Measurements from ENCODE around the gene SLC23A2. TPM values are rescaled to one million over a fixed set of nuclear protein-coding genes. Genes with fewer than 3 reads are reported as not detected.

SLC23A2 gene
- total RNA-seq, 2 donors from 2014 or later, result 10.8 to 12.8 TPM

DNA sequence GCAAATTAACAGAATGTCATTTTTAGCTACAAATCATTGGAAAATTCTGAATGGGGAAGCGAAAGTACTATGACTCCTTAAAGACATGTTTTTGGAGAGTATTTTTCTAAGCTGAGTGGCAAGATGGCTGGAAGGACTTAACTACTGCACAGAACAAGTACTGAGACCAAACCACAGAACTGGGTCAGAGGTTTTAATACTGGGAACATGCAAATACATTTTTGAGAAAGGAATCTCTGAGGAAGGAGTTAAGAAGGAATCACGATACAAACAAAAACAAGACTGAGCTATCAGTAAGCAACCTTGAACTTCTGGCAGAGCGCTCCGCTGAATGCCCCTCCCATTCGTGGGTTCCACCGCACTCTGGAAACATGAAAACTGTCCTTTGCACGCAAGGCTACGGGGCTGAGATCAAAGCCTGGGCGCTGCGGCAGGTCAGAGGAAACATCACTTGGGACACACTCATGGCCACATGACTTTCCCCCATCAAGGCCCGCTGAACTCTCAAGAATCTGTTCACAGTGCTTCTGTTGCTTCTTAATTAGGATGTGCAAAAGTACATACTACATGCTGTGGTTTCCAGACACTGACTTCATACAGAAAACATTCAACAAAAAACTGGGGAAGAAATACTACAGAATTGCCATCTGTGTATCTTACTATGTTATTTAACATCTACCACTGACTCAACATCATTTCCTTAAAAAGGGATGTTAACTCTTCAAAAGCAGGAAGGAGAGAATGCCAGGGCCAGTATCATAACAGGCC is 27.8 kb downstream of the SLC23A2 start:
- ATAC-seq (peak; percentile 57 to 70), DNase-seq (peak; percentile 35)
- intact Hi-C loops (cut with DNase I), result no loop called here

DNA sequence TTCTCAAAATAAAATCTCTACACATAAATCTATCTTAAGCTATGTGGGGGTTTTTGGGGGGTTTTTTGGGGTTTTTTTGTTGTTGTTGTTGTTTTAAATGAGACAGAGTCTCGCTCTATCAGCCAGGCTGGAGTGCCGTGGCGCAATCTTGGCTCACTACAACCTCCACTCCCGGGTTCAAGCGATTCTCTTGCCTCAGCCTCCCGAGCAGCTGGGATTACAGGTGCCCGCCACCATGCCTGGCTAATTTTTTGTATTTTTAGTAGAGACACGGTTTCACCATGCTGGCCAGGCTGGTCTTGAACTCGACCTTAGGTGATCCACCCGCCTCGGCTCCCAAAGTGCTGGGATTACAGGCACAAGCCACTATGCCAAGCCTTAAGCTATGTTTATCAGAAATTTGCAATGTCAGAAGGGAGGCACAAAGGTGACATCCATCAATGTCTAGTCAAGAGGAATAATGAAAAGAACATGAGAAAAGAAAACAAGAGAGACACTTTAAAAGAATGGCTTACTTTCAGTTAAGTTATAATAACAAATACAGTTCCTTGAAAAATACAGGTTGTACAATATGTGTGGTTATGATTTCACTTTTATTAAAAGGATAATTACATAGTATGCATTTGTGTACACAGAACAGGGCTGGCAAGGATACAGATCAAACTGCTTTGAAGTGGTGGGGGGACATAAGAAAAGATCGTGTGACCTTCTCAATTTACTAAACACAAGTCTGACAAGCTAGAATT is 28.6 kb downstream of the SLC23A2 start:
- no peak for DNase-seq
- intact Hi-C loops (cut with DNase I), result no loop called here
- no peak for ATAC-seq

DNA sequence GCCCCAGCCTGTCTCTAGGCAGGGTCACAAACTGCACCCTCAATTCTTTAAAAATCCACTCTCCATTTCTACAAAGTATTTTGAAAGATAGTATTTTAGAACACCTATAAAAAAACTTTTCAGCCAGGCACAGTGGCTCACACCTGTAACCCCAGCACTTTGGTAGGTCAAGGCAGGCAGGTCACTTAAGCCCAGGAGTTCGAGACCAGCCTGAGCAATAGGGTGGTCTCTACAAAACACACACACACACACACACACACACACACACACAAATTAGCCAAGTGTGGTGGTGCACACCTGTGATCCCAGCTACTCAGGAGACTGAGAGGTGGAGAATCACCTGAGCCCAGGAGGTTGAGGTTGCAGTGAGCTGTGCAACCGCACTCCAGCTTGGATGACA is 30.2 kb downstream of the SLC23A2 start:
- DNase-seq (no peak), ATAC-seq (no peak)
- intact Hi-C loops (cut with DNase I), result no loop called here

DNA sequence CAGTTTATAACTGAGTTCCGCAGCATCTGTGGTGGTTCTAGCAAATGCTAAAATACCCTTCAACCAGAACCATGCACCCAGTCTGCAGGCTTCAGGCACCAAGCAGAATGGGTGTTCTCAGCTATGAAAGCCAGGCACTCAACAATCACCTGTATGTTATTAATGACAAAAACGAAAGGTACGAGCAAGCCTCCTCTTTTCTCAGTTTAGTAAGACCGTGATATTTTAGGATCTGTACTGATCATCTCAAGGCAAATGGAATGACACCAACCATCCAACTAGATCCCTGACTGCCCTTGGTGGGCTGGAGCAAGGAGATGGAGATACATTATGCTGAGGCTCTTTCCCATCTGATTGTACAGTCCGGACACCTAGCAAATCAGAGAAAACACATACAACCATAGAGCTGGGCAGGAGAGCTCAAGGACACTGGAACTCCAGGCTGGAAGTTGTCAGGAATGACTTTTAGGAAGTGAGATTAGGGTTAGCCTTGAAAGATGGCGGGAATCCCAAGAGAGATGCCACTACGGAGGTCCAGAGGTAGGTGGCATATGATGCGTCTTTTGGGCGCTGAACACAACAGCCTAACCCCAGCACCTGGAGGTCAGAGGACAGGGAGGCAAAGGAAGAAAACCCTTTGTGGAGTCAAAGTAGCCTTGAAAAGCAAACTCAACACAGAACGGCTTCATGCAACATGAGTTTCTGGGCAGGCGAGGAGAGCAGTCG is 33.4 kb downstream of the SLC23A2 start:
- DNase-seq, result no peak
- intact Hi-C loops (cut with DNase I), result no loop called here

DNA sequence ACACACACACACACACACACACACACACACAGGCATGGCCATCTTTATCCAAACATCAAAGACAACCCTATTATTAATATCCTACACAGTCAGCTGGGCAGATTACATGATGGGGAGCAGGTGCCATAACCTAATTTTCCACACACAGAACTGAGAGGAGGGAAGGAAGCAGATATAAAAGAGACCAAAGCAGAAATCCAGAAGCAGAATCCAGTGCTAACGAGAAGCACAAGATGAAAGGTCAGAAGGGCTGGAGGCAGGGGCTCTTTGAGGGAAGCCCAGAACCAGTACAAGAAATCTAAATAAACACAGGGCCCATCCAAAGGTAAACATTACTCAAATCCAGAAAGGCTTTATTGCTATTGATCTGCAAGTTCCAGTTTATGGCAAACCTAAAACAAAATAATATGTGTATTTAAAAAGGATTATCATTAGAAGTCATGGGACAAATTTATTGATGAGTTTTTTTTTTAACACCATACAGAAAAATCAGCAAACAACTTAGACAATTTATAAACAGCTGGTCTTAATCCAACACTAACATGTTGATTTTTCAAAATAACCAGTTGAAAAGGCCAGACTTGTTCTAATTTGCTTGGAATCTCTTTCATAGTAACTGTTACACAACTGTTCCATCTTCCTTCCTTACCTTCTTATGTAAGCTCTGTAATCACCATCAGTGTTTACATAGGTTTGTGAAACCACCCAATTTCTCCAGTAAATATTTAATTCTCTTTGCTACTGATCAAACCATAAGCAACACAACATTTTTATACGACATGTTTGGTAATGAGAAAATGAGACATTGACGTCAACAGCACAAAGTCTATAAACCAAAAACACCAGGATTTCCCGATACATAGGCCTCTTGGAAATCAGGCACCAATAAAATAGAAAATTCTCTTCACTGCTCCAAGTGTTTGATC is 34.2 kb downstream of the SLC23A2 start:
- ATAC-seq (no peak), DNase-seq (no peak)
- intact Hi-C loops (cut with DNase I), result no loop called here

More for the DNA sequence above, 33.4 kb downstream of the SLC23A2 start:
- ATAC-seq, result no peak

DNA sequence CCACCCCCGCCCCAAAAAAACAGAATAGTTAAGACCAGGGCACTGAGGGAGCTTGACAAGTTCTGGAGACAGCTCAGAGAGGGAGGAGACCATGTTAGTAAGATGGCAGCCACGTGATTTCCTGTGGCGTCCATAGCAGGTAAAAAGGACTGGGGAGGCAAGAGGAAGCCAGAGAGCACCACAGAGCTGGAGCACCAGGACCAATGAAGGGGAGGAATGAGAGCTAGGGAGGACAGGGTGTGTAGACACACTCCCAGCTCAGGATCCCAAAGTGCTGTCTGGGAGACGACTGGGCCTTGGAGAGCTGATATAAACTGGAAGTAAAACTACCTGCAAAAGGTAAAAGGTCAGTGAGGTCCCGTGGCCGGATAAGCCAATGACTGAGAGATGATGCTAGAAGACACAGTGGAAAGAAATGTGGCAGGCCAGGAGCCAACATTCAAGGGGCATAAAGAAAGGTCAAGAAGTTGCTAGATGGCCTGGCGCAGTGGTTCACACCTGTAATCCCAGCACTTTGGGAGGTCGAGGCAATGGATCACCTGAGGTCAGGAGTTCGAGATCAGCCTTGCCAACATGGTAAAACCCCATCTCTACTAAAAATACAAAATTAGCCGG is 39.0 kb downstream of the SLC23A2 start:
- ATAC-seq (peak in 1 of 2 donors; percentile 15), DNase-seq (no peak)
- intact Hi-C loops (cut with DNase I), result no loop called here

DNA sequence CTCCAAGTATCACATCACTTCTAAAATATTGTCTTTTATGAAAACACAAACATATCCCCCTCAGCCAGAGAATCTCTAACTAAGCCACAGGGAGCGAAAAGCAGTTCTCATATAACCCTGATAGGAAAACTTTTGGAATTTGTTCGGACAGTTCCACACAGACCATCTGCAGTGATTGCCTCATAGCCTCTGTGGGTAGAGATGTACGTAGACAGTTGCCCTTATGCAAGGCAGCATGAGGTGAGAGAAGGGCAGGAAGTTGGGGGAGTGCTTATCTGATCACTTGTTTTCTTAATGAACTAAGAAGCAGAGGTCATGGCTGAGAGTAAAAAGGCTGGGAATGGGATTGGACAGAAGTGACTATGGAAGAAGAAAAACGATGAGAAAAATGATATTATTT is 39.6 kb downstream of the SLC23A2 start:
- peak; percentile 32 for DNase-seq
- ATAC-seq, result peak; percentile 90 to 94

DNA sequence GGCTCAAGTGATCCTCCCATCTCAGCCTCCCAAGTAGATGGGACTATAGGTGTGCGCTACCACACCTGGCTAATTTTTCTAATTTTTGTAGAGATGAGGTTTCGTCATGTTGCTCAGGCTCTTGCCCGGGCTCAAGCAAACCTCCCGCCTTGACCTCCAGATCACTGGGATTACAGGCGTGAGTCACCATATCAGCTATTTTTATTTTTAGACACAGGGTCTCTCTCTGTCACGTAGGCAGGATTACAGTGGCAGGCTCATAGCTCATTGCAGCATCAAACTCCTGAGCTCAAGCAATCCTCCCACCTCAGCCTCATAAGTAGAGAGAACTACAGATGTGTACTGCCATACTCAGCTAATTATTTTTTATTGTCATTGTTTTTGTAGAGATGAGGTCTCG is 41.7 kb downstream of the SLC23A2 start:
- intact Hi-C loops (cut with DNase I), result loop anchor here (5.0 kb wide), 1 partner anchor 143 kb away; no protein-coding TSS in a partner anchor
- DNase-seq, result no peak
- ATAC-seq, result peak in 1 of 2 donors; percentile 23

More for the DNA sequence above, 39.6 kb downstream of the SLC23A2 start:
- intact Hi-C loops (cut with DNase I), result no loop called here

DNA sequence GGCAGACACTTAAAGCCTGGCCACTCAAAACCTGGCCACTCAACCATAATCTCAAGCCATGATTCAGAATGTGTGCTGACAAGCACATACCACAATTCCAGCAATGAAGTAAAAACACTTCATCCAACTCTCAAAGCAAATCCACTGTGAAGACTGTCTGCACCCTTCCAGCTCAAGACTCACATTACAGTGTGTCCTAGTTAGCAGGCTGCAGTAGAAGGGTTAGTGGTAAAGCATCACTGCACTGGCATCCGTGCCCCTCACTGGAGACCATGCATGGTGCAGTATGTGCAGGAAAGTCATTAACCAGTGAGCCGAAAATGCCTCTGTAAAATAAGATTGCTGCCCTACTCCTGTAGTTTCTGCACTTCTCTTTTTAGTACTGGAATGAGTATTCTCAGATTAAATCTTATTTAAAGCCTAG is 43.4 kb downstream of the SLC23A2 start:
- peak in 1 of 2 donors; percentile 15 for ATAC-seq
- intact Hi-C loops (cut with DNase I), result loop anchor here (5.0 kb wide), 1 partner anchor 144 kb away; no protein-coding TSS in a partner anchor
- no peak for DNase-seq

DNA sequence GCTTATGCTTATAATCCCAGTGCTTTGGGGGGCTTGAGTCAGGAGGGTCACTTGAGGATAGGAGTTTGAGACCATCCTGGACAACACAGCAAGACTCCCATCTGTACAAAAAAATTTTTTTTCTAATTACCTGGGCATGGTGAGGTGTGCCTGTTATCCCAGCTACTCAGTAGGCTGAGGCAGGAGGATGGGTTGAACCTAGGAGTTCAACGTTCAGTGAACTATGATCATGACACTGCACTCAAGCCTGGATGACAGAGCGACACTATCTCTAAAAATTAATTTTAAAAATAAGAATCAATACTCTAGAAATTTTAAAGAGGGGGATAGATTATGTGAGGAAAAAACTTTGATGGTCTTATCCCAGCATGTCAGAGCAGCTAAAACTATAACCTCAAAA is 44.1 kb downstream of the SLC23A2 start:
- DNase-seq (no peak), ATAC-seq (no peak)
- intact Hi-C loops (cut with DNase I), result loop anchor here (5.0 kb wide), 1 partner anchor 145 kb away; no protein-coding TSS in a partner anchor

DNA sequence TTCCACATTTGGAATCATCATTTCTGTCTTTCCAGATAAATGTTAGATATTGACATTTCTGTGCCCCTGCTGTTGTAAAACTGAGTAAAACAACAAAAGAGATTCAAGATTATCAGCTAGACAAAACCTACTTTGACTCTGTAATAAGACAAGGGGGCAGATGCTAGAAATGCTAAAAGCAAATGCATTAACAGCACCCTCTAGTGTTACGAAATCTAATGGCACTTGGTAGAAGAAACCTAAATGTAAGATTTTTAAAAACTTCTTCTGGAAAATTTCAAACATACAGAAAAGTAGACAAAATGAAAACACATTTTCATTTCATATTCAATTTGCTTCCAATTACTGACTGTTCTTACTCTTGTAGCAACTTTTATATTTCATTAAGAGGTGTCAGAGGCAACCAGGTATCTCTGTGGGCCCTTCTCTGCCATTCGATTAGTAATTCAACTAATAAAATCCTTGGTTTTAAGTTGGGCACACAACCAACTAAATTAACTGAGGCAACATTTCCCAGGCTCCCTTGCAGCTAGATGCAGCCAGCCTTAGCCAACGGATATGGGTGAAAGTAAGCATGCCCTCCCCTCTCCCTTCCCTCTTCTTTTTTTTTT is 45.0 kb downstream of the SLC23A2 start:
- ATAC-seq, result peak in 1 of 2 donors; percentile 29
- intact Hi-C loops (cut with DNase I), result loop anchor here (5.0 kb wide), 1 partner anchor 146 kb away; no protein-coding TSS in a partner anchor
- no peak for DNase-seq

DNA sequence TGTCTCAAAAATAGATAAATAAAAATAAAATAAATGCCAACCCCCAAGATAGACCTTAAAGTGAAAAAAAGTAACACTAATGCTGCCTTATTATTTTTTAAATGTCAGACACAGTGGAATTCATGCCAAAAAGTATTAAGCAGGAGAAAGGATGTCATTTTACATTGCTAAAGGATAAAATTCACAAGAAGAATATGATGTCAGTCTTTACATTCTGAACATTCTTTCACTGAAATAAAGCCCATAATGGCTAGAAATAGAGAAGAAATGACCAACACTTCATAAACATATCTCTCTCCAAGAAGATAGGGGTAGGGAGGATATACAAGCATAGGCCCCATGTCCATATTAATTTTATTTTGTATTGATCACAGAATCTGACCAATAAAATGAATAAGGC is 47.4 kb downstream of the SLC23A2 start:
- no peak for DNase-seq
- ATAC-seq, result no peak
- intact Hi-C loops (cut with DNase I), result no loop called here

DNA sequence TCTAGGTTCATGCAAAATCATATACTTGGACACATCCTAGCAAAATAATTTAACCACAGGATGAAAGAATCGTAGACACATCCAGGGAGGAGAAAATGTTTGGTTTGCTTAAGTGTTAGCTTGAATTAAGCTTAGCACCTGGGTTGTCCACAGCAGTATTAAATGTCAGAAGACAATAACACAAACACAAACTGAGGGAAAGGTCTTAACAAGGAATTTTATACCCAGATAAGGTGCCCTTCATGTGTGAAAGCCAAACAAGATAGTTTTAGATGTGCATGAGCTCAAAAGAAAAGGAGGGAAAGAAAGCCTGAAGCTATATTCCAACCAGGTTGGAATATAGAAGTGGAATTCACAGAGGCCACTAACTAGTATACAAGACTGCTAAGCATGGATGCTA is 49.1 kb downstream of the SLC23A2 start:
- intact Hi-C loops (cut with DNase I), result no loop called here
- no peak for DNase-seq
- ATAC-seq, result no peak

DNA sequence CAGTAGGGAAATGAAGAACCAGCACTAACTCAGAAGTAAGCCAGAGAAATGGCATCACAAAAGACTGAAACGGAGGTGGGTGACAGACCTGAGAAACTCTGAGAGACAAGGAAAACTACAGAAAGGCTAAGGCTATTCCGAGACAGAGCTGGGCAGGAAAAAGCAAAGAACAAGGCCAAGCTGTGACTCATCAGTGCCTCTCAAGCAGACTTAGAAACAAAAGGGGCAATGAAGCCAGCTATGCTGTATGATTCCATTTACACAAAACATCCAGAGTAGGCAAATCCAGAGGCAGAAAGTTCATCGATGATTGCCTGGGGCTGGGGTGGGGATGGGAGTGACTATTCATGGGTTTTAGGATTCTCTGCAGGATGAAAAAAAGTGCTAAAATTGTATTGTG is 50.0 kb downstream of the SLC23A2 start:
- DNase-seq, result peak; percentile 39
- peak; percentile 82 to 93 for ATAC-seq
- intact Hi-C loops (cut with DNase I), result no loop called here

DNA sequence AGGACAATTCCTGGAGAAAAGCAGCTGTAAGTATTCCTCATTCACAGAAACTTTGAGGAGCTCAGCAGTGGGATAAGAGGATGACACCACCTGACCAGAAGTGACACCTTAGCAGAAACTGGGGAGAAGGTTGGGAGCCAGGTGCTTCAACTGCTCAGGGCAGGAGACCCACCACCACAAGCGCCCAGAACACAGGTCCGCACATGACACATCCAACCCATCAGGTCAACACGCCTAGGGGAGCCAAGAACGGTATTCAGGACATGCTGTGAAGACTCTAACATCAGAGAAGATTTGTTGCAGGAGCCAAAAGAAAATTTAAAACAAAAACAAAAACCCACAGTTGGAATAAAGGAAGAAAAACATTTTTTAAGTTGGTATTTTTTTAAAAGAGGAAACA is 50.5 kb downstream of the SLC23A2 start:
- ATAC-seq, result no peak
- intact Hi-C loops (cut with DNase I), result no loop called here

DNA sequence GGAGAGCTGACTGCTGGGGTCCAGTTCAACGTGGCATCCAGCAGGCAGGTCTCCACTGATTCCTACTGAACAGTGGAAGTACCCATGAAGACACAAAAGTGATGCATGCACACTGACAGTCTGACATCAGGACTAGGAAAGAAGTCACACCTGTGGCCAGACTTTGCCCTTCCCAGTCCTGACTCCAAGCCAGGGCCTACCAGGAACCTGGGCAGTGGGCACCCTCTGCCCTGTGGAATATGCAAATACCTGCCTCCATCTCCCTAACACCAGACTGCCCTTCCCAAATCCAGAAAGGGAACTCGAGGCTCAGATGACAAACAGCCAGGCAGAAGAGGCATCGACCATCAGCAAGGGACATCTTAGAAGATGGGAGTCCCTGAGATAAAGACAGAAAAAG is 50.9 kb downstream of the SLC23A2 start:
- intact Hi-C loops (cut with DNase I), result no loop called here
- DNase-seq (no peak), ATAC-seq (no peak)

More for the DNA sequence above, 50.5 kb downstream of the SLC23A2 start:
- DNase-seq, result no peak

DNA sequence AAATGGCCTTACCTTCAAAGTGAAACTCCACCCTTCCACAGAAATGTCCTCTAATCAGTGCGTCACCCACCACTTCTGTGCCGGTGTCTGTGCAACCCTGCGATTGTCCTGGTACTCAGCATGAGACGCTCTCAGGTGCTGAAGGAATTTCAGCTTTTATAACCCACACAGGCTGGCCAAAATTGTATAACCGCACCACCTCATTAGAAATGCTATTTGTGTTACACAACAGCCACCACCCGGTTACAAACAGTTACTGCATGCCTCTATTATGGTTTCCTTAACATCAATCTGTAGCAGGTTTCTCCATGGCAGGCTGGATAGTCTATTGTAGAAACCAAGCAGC is 51.5 kb downstream of the SLC23A2 start:
- DNase-seq, result no peak
- intact Hi-C loops (cut with DNase I), result no loop called here
- peak; percentile 59 to 76 for ATAC-seq
